22Rv1 (cell line): ENCODE results near the gene RBM4B.
"Not testable (repeated sequence)": the region's sequence is repeated elsewhere in the genome, so short reads cannot be mapped to it uniquely, and the experiment has no call there.

Source experiments
- H3K27ac ChIP-seq: fragments of 450-650 bp; 2 replicates; pipeline ENCODE4 v1.5.1; 2017
- CTCF ChIP-seq: fragments of 450-650 bp; IDR thresholded peaks from 2 replicates; pipeline ENCODE4 v1.5.1; 2017; ENCODE audit warnings: mild to moderate bottlenecking
- ZFX ChIP-seq: fragments of 450-650 bp; IDR thresholded peaks from 2 replicates; pipeline ENCODE4 v1.6.1; 2017; ENCODE audit warnings: antibody characterized with exemption, borderline replicate concordance

RBM4B gene

GRCh38 chr11:66677599-66678375 lies at the start of gene RBM4B:
RBM4B (minus strand) TSS chr11:66677887; CDS start chr11:66677079, 808 bp downstream.
- TF ChIP-seq CTCF (no peak), ZFX (no peak)
- H3K27ac ChIP-seq: peak within 1 kb of the TSS; percentile 95

- no peak for TF ChIP-seq ZFX
- TF ChIP-seq CTCF: no peak
Observed at GRCh38 chr11:66725647-66726046, 48.0 kb upstream of the RBM4B start.

GRCh38 chr11:66725114-66725513 lies 47.4 kb upstream of the RBM4B start:
- TF ChIP-seq ZFX (no peak), CTCF (no peak)
- no peak overlapping the region for H3K27ac ChIP-seq

More at GRCh38 chr11:66725647-66726046, 48.0 kb upstream of the RBM4B start:
- no peak overlapping the region for H3K27ac ChIP-seq

- not testable (repeated sequence) for H3K27ac ChIP-seq
Observed at GRCh38 chr11:66724167-66724566, 46.5 kb upstream of the RBM4B start.

- no peak for TF ChIP-seq ZFX
- no peak for TF ChIP-seq CTCF
- no peak overlapping the region for H3K27ac ChIP-seq
Observed at GRCh38 chr11:66723693-66724092, 46.0 kb upstream of the RBM4B start.

GRCh38 chr11:66722745-66723651 lies 45.3 kb upstream of the RBM4B start:
- TF ChIP-seq CTCF (no peak), ZFX (no peak)
- no peak overlapping the region for H3K27ac ChIP-seq

- TF ChIP-seq CTCF (no peak), ZFX (no peak)
Observed at GRCh38 chr11:66721939-66722338, 44.3 kb upstream of the RBM4B start.

More at GRCh38 chr11:66721939-66722338, 44.3 kb upstream of the RBM4B start:
- no peak overlapping the region for H3K27ac ChIP-seq
